Left lung (tissue), 10 donors: Measurements from ENCODE around the gene MYRFL. TPM values are rescaled to one million over a fixed set of nuclear protein-coding genes. Genes with fewer than 3 reads are reported as not detected.

Source experiments
- ATAC-seq: fragments of 200-7000 bp; cut with Tn5 transposase; one replicate; pipeline ENCODE4 v1.9.1; 2020; ENCODE audit warnings: moderate library complexity
- DNase-seq, 4 donors: peaks; one replicate each; pipeline ENCODE4 v3.0.0-alpha.2; 2013 to 2020
- H3K27ac ChIP-seq, 2 donors: fragments of 200-600 bp; sonication (generic) in 1 of 2; one replicate each; pipeline versions ENCODE4 v1.5.0 to v1.8.0; 2020 to 2021
- H3K27me3 ChIP-seq, 2 donors: fragments of 200-600 bp; sonication (generic) in 1 of 2; one replicate each; pipeline versions ENCODE4 v1.5.0 to v1.8.0; 2020 to 2021
- H3K36me3 ChIP-seq, 2 donors: fragments of 200-600 bp; sonication (generic) in 1 of 2; one replicate each; pipeline versions ENCODE4 v1.5.0 to v1.8.0; 2020 to 2021
- H3K4me1 ChIP-seq, 2 donors: fragments of 200-600 bp; one replicate each; pipeline ENCODE4 v1.8.0; 2021
- H3K4me3 ChIP-seq, 2 donors: fragments of 200-600 bp; sonication (generic) in 1 of 2; one replicate each; pipeline versions ENCODE4 v1.5.0 to v1.8.0; 2020 to 2021; ENCODE audit warnings: mild to moderate bottlenecking in 1 of 2
- H3K9me3 ChIP-seq, 2 donors: fragments of 200-600 bp; sonication (generic) in 1 of 2; one replicate each; pipeline versions ENCODE4 v1.5.0 to v1.8.0; 2020 to 2021
- CTCF ChIP-seq, 2 donors: fragments of 200-600 bp; sonication (generic) in 1 of 2; IDR thresholded peaks; one replicate each; pipeline versions ENCODE4 v1.5.0 to v1.8.0; 2021; ENCODE audit warnings: antibody characterized with exemption in 2 of 2
- intact Hi-C, 2 donors: fragments of 100-400 bp; cut with DNase I; formaldehyde crosslinking; loops; one replicate each; pipeline versions ENCODE4 v1.11.2 to v1.14.2; 2022
- polyA plus RNA-seq, 6 donors: library from polyadenylated mRNA; unstranded; fragments of 120-200 nt; gene quantifications; one replicate each; pipeline ENCODE4 v1.2.1, GENCODE V29; 2013; ENCODE audit not compliant: insufficient read length in 6 of 6
- total RNA-seq, 2 donors: library from RNA; stranded (reverse); fragmentation: NEBNext Ultra II Directional; extraction: Animal tissue kit (Norgen Biotek cat#: 25700); gene quantifications; one replicate each; pipeline ENCODE4 v1.2.1, GENCODE V29; 2021
- donor health status: DM: no; HTN: yes; CAD: no.
- donor health status: DM: no; HTN: no; CAD: no.

Gene MYRFL
- total and polyA plus RNA-seq, 8 donors: 0.17 to 2.5 (median 0.77) TPM

GRCh38 chr12:70007687-70008086 lies 182.7 kb downstream of the MYRFL start:
- no peaks in the 10 kb centered on the region for H3K27me3 ChIP-seq
- DNase-seq (no peak), ATAC-seq (no peak)
- H3K9me3 ChIP-seq: peaks cover 0 to 30% of the 10 kb centered on the region in 2 donors
- H3K4me3 ChIP-seq: no peak overlapping the region
- peaks cover 0 to 3% of the 10 kb centered on the region in 2 donors for H3K4me1 ChIP-seq
- no peaks in the 10 kb centered on the region for H3K36me3 ChIP-seq
- H3K27ac ChIP-seq: no peak overlapping the region
- TF ChIP-seq CTCF (IDR thresholded peaks at IDR 0.05): no peak
- intact Hi-C loops: no loop called here

Other genes starting within 250 kb of the MYRFL start
- gene CCT2, start 239.8 kb upstream of the MYRFL start, total RNA-seq: 100 to 1,000 TPM; 115 to 156 TPM
- 100 to 1,000 TPM; 226 to 259 (median 250) TPM for gene CCT2, start 239.8 kb upstream of the MYRFL start, polyA plus RNA-seq
- not detected for gene LRRC10, start 214.3 kb upstream of the MYRFL start, total RNA-seq
- gene LRRC10, start 214.3 kb upstream of the MYRFL start, polyA plus RNA-seq: under 1 TPM in 2 of 6 donors, not detected in 4; 0.09 to 0.14 TPM
- gene BEST3, start 125.9 kb upstream of the MYRFL start, total RNA-seq: not detected
- gene BEST3, start 125.9 kb upstream of the MYRFL start, polyA plus RNA-seq: under 1 TPM; 0.28 to 0.67 (median 0.45) TPM
- 10 to 100 TPM; 29.5 to 34.6 TPM for gene RAB3IP, start 86.4 kb upstream of the MYRFL start, total RNA-seq
- 10 to 100 TPM; 32.3 to 54.3 (median 39.3) TPM for gene RAB3IP, start 86.4 kb upstream of the MYRFL start, polyA plus RNA-seq